Progenitor cell of endocrine pancreas (in vitro differentiated cells): ENCODE data around the gene APPL1. TPM values are rescaled to one million over a fixed set of nuclear protein-coding genes. Genes with fewer than 3 reads are reported as not detected.

Experiments
- DNase-seq: peaks from one replicate; pipeline ENCODE4 v3.0.0; 2021; ENCODE audit warnings: low spot score; ENCODE audit not compliant: unreplicated experiment
- H3K27ac Mint-ChIP-seq: 2 replicates; pipeline ENCODE4 v1.8.0; 2021; ENCODE audit warnings: mild to moderate bottlenecking, moderate library complexity, mixed read lengths
- H3K27me3 Mint-ChIP-seq: 2 replicates; pipeline ENCODE4 v1.8.0; 2021; ENCODE audit warnings: mixed read lengths
- H3K36me3 Mint-ChIP-seq: 2 replicates; pipeline ENCODE4 v1.8.0; 2022; ENCODE audit warnings: mixed read lengths; ENCODE audit not compliant: insufficient read depth
- H3K4me1 Mint-ChIP-seq: 2 replicates; pipeline ENCODE4 v1.8.0; 2021; ENCODE audit warnings: low read depth, mixed read lengths
- H3K4me3 Mint-ChIP-seq: 2 replicates; pipeline ENCODE4 v1.8.0; 2021; ENCODE audit warnings: low read depth, mild to moderate bottlenecking, moderate library complexity, mixed read lengths
- H3K9me3 Mint-ChIP-seq: 2 replicates; pipeline ENCODE4 v1.8.0; 2021; ENCODE audit warnings: low read depth, mixed read lengths
- total RNA-seq: library from RNA; stranded (reverse); gene quantifications from 2 replicates; pipeline ENCODE4 v1.2.1, GENCODE V29; 2021
- TF ChIP-seq, protein P1 (sequence below): fragments of 200-600 bp; sonication (generic); IDR thresholded peaks from one replicate; pipeline ENCODE4 v1.5.0; 2021; ENCODE audit warnings: antibody characterized with exemption, mild to moderate bottlenecking; ENCODE audit not compliant: unreplicated experiment

Gene APPL1
- total RNA-seq, 1 donor from 2014 or later: 37.3 TPM

DNA sequence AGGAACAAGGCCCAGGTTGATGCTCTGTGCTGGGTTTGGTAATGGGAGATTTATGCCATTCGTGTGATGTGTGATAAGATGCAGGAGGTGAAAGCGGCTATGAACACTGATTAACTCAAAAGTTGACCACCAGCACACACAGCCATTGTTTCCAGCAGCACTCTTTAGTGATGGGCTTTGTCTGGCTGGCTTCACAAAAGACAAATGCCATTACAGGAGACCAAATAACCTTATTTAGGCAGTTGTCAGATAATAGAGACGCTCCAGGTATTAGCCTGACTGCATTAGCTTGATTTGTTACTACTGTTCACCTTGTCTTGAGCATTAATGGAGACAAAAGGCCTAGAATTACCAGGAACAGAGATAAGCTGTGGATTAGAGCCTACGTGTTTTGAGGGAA is 32.9 kb upstream of the APPL1 start:
- peaks cover 6% of the 10 kb centered on the region for H3K4me1 Mint-ChIP-seq

DNA sequence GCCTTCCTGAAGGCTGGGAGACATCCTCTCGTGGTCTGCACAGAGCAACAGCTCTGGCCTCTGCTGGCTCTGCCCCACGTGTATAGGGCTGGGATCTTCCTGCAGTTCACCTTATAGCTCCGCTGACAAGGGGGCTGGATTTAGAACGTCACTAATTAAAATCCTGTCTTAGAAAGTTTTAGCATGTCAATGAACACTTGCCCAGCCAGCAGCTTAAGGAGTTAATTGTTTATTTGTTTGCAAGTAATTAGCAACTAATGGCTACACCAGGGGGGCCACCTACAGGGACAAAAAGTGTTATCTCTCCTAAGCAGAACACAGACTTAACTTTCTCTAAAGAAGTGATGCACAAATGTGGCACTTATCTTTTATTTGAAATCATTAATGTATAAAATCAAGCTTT is 27.6 kb upstream of the APPL1 start, which contains the start of gene HESX1:
TSS of gene HESX1 (minus strand) at position 84 of the 403 bp plus-strand sequence. CDS start at position 24, 60 bp downstream.
- Mint-ChIP-seq H3K27ac (no peak within 1 kb of the TSS), H3K27me3 (no peaks in the 10 kb centered on the region), H3K4me1 (no peaks in the 10 kb centered on the region), H3K36me3 (no peaks in the 10 kb centered on the region), H3K9me3 (no peaks in the 10 kb centered on the region), H3K4me3 (no peak within 1 kb of the TSS)
- TF ChIP-seq, protein P1, sequence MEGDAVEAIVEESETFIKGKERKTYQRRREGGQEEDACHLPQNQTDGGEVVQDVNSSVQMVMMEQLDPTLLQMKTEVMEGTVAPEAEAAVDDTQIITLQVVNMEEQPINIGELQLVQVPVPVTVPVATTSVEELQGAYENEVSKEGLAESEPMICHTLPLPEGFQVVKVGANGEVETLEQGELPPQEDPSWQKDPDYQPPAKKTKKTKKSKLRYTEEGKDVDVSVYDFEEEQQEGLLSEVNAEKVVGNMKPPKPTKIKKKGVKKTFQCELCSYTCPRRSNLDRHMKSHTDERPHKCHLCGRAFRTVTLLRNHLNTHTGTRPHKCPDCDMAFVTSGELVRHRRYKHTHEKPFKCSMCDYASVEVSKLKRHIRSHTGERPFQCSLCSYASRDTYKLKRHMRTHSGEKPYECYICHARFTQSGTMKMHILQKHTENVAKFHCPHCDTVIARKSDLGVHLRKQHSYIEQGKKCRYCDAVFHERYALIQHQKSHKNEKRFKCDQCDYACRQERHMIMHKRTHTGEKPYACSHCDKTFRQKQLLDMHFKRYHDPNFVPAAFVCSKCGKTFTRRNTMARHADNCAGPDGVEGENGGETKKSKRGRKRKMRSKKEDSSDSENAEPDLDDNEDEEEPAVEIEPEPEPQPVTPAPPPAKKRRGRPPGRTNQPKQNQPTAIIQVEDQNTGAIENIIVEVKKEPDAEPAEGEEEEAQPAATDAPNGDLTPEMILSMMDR: no peak
- no peak for DNase-seq

More for the DNA sequence above, 32.9 kb upstream of the APPL1 start:
- no peak overlapping the region for H3K27ac Mint-ChIP-seq
- no peaks in the 10 kb centered on the region for H3K9me3 Mint-ChIP-seq
- H3K4me3 Mint-ChIP-seq: no peak overlapping the region
- DNase-seq: no peak
- no peaks in the 10 kb centered on the region for H3K36me3 Mint-ChIP-seq
- no peaks in the 10 kb centered on the region for H3K27me3 Mint-ChIP-seq
- TF ChIP-seq, protein P1: no peak

- Mint-ChIP-seq H3K4me1 (peaks cover 4% of the 10 kb centered on the region), H3K4me3 (no peak overlapping the region), H3K36me3 (no peaks in the 10 kb centered on the region), H3K27ac (no peak overlapping the region), H3K27me3 (no peaks in the 10 kb centered on the region), H3K9me3 (no peaks in the 10 kb centered on the region)
- no peak for DNase-seq
- TF ChIP-seq, protein P1: no peak
These were observed 21.1 kb upstream of the APPL1 start for GRCh38 chr3:57206423-57206822.

GRCh38 chr3:57221883-57222282 is 5.6 kb upstream of the APPL1 start:
- TF ChIP-seq, protein P1: peak; percentile 35
- no peak for DNase-seq
- Mint-ChIP-seq H3K36me3 (no peaks in the 10 kb centered on the region), H3K4me1 (peaks cover 7% of the 10 kb centered on the region), H3K27ac (no peak overlapping the region), H3K4me3 (no peak overlapping the region), H3K27me3 (no peaks in the 10 kb centered on the region), H3K9me3 (no peaks in the 10 kb centered on the region)

DNA sequence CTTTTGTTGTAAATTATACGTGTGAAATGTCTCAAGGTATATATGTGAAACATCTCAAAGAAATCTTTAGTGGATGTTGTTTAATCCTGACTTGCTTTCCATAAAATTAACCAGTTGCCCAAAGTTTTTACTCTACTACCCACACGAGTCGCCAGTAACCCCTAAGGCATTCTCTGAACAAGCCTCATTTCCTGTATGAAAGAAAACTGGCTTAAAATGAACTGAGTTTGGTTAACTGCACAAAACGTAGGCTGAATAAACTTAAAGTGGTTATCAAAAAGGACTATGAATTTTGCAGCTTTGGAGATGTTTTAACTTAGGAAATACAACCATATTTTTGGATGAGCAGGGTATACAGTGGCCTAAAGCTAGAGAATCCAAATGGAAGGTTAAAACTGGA is 2.7 kb upstream of the APPL1 start:
- Mint-ChIP-seq H3K9me3 (no peaks in the 10 kb centered on the region), H3K27ac (no peak overlapping the region), H3K4me3 (no peak overlapping the region), H3K4me1 (peaks cover 19% of the 10 kb centered on the region), H3K27me3 (no peaks in the 10 kb centered on the region), H3K36me3 (no peaks in the 10 kb centered on the region)
- TF ChIP-seq, protein P1: no peak
- DNase-seq: no peak
